ENCODE data around the gene LRCH4. TPM values are rescaled to one million over a fixed set of nuclear protein-coding genes. Genes with fewer than 3 reads are reported as not detected.
"Not testable (repeated sequence)": the region's sequence is repeated elsewhere in the genome, so short reads cannot be mapped to it uniquely, and the experiment has no call there.

The LRCH4 gene
- total and polyA plus RNA-seq, 11 donors = 18.5 to 46.6 (median 34.1) TPM

GRCh38 chr7:100538348-100538653, 47.6 kb downstream of the LRCH4 start:
- intact Hi-C loops (cut with DNase I) = loop anchor here in 3 of 10 donors (2.0 to 5.0 kb wide), 4 partner anchors 48 to 74 kb away; partner anchors contain the start of genes FBXO24 (in 1 of the 3), LRCH4 (in 1 of the 3), MOSPD3 (in 1 of the 3) and TSC22D4 (in 1 of the 3)
- Histone ChIP-seq H3K4me3 (peak overlapping the region in 9 of 12 donors; percentile 28 to 86 (median 44)), H3K27ac (peak overlapping the region in 5 of 12 donors; percentile 22 to 79 (median 49))

GRCh38 chr7:100536695-100537094, 49.2 kb downstream of the LRCH4 start:
- H3K4me3 ChIP-seq, H3K27ac ChIP-seq, ATAC-seq, H3K27me3 ChIP-seq, DNase-seq, H3K36me3 ChIP-seq, H3K9me3 ChIP-seq: not testable (repeated sequence)
- H3K4me1 ChIP-seq = peaks cover 0 to 20% (median 13%) of the 10 kb centered on the region in 12 donors
- intact Hi-C loops (cut with DNase I) = loop anchor here in 1 of 10 donors (5.0 kb wide), 1 partner anchor 49 kb away; no protein-coding TSS in a partner anchor
- 80 to 85% (median 82%) methylated on average over 2 of the region's 2 CpGs for WGBS, 4 donors

More at GRCh38 chr7:100538348-100538653, 47.6 kb downstream of the LRCH4 start:
- Histone ChIP-seq H3K9me3 (no peaks in the 10 kb centered on the region), H3K4me1 (peaks cover 0 to 27% (median 13%) of the 10 kb centered on the region in 12 donors), H3K36me3 (no peaks in the 10 kb centered on the region), H3K27me3 (no peaks in the 10 kb centered on the region)
- DNase-seq (no peak), ATAC-seq (no peak)
- TF ChIP-seq CTCF (IDR thresholded peaks at IDR 0.05) = no peak
- no peak for TF ChIP-seq POLR2A (IDR thresholded peaks at IDR 0.05)
- WGBS, 4 donors = 9 to 13% (median 11%) methylated on average over 8 of the region's 8 CpGs

GRCh38 chr7:100535982-100536381, 49.9 kb downstream of the LRCH4 start:
- not testable (repeated sequence) for H3K36me3 ChIP-seq, H3K27ac ChIP-seq, DNase-seq, H3K4me3 ChIP-seq, H3K27me3 ChIP-seq, ATAC-seq, H3K9me3 ChIP-seq
- WGBS, 4 donors = 89 to 95% (median 91%) methylated on average over 9 of the region's 9 CpGs
- peaks cover 0 to 20% (median 13%) of the 10 kb centered on the region in 12 donors for H3K4me1 ChIP-seq
- intact Hi-C loops (cut with DNase I) = loop anchor here in 1 of 10 donors (5.0 kb wide), 1 partner anchor 49 kb away; no protein-coding TSS in a partner anchor

GRCh38 chr7:100532165-100533022, 53.5 kb downstream of the LRCH4 start:
- Histone ChIP-seq H3K36me3 (no peaks in the 10 kb centered on the region), H3K4me1 (no peaks in the 10 kb centered on the region), H3K9me3 (no peaks in the 10 kb centered on the region), H3K4me3 (no peak overlapping the region), H3K27me3 (no peaks in the 10 kb centered on the region), H3K27ac (no peak overlapping the region)
- intact Hi-C loops (cut with DNase I) = no loop called here
- TF ChIP-seq CTCF (IDR thresholded peaks at IDR 0.05) (no peak), POLR2A (IDR thresholded peaks at IDR 0.05) (no peak)
- DNase-seq = no peak
- WGBS, 4 donors = 82 to 89% (median 86%) methylated on average over 14 of the region's 14 CpGs
- no peak for ATAC-seq

GRCh38 chr7:100528108-100528866, 57.6 kb downstream of the LRCH4 start:
- DNase-seq; H3K27me3 ChIP-seq; H3K4me3 ChIP-seq; ATAC-seq; intact Hi-C loops (cut with DNase I); H3K4me1 ChIP-seq; H3K27ac ChIP-seq; H3K36me3 ChIP-seq; H3K9me3 ChIP-seq: not testable (repeated sequence)
- 80 to 84% (median 83%) methylated on average over 12 of the region's 12 CpGs for WGBS, 4 donors

Other genes starting within 250 kb of the LRCH4 start
- 10 to 100 TPM in 4 of 9 donors, 1 to 10 TPM in 5; 6.2 to 15.1 (median 10.0) TPM for gene PILRB, start 228.0 kb downstream of the LRCH4 start, total RNA-seq
- 10 to 100 TPM in 1 of 2 donors, 1 to 10 TPM in 1; 8.7 to 24.2 TPM for gene PILRB, start 228.0 kb downstream of the LRCH4 start, polyA plus RNA-seq
- 10 to 100 TPM in 2 of 9 donors, 1 to 10 TPM in 6, under 1 TPM in 1; 0.69 to 30.5 (median 3.4) TPM for gene PILRA, start 212.6 kb downstream of the LRCH4 start, total RNA-seq
- 1 to 10 TPM; 1.8 to 2.5 TPM for gene PILRA, start 212.6 kb downstream of the LRCH4 start, polyA plus RNA-seq
- 1 to 10 TPM; 2.8 to 6.2 (median 3.7) TPM for gene ZCWPW1, start 157.4 kb downstream of the LRCH4 start, total RNA-seq
- 1 to 10 TPM; 5.1 to 6.4 TPM for gene ZCWPW1, start 157.4 kb downstream of the LRCH4 start, polyA plus RNA-seq
- 10 to 100 TPM; 15.8 to 30.3 (median 21.5) TPM for gene MEPCE, start 156.3 kb downstream of the LRCH4 start, total RNA-seq
- gene MEPCE, start 156.3 kb downstream of the LRCH4 start, polyA plus RNA-seq = 10 to 100 TPM; 14.6 to 24.5 TPM
- gene PPP1R35, start 149.6 kb downstream of the LRCH4 start, total RNA-seq = 10 to 100 TPM in 8 of 9 donors, 1 to 10 TPM in 1; 9.6 to 26.8 (median 12.4) TPM
- 10 to 100 TPM; 17.7 to 28.4 TPM for gene PPP1R35, start 149.6 kb downstream of the LRCH4 start, polyA plus RNA-seq
- under 1 TPM in 5 of 9 donors, not detected in 4; 0.27 to 0.77 (median 0.39) TPM for gene SPACDR, start 121.9 kb downstream of the LRCH4 start, total RNA-seq
- gene SPACDR, start 121.9 kb downstream of the LRCH4 start, polyA plus RNA-seq = under 1 TPM; 0.61 to 0.78 TPM
- 10 to 100 TPM; 41.8 to 55.5 (median 49.0) TPM for gene TSC22D4, start 106.9 kb downstream of the LRCH4 start, total RNA-seq
- gene TSC22D4, start 106.9 kb downstream of the LRCH4 start, polyA plus RNA-seq = 10 to 100 TPM; 42.2 to 47.0 TPM
- gene NYAP1, start 102.2 kb downstream of the LRCH4 start, total RNA-seq = 1 to 10 TPM in 1 of 9 donors, under 1 TPM in 5, not detected in 3; 0.16 to 1.1 (median 0.35) TPM
- under 1 TPM; 0.42 to 0.50 TPM for gene NYAP1, start 102.2 kb downstream of the LRCH4 start, polyA plus RNA-seq
- gene AGFG2, start 46.9 kb downstream of the LRCH4 start, total RNA-seq = 10 to 100 TPM; 24.1 to 36.9 (median 32.8) TPM
- gene AGFG2, start 46.9 kb downstream of the LRCH4 start, polyA plus RNA-seq = 10 to 100 TPM; 12.5 to 30.8 TPM
- 1 to 10 TPM in 2 of 9 donors, under 1 TPM in 3, not detected in 4; 0.35 to 2.3 (median 0.72) TPM for gene SAP25, start 12.2 kb downstream of the LRCH4 start, total RNA-seq
- under 1 TPM; 0.30 to 0.65 TPM for gene SAP25, start 12.2 kb downstream of the LRCH4 start, polyA plus RNA-seq
- gene FBXO24, start 199 bp upstream of the LRCH4 start, total RNA-seq = under 1 TPM in 6 of 9 donors, not detected in 3; 0.11 to 0.75 (median 0.48) TPM
- under 1 TPM in 1 of 2 donors, not detected in 1; 0.14 TPM for gene FBXO24, start 199 bp upstream of the LRCH4 start, polyA plus RNA-seq
- gene PCOLCE, start 16.2 kb upstream of the LRCH4 start, total RNA-seq = 10 to 100 TPM; 15.7 to 68.1 (median 28.3) TPM
- gene PCOLCE, start 16.2 kb upstream of the LRCH4 start, polyA plus RNA-seq = 10 to 100 TPM; 33.5 to 35.4 TPM
- 10 to 100 TPM in 5 of 9 donors, 1 to 10 TPM in 4; 6.7 to 13.8 (median 10.4) TPM for gene MOSPD3, start 26.4 kb upstream of the LRCH4 start, total RNA-seq
- gene MOSPD3, start 26.4 kb upstream of the LRCH4 start, polyA plus RNA-seq = 10 to 100 TPM; 10.4 to 12.3 TPM
- under 1 TPM in 4 of 9 donors, not detected in 5; 0.15 to 0.59 (median 0.45) TPM for gene TFR2, start 55.4 kb upstream of the LRCH4 start, total RNA-seq
- gene TFR2, start 55.4 kb upstream of the LRCH4 start, polyA plus RNA-seq = under 1 TPM; 0.08 to 0.37 TPM
- gene ACTL6B, start 70.3 kb upstream of the LRCH4 start, total RNA-seq = not detected
- gene ACTL6B, start 70.3 kb upstream of the LRCH4 start, polyA plus RNA-seq = not detected
- gene GNB2, start 87.6 kb upstream of the LRCH4 start, total RNA-seq = 100 to 1,000 TPM in 7 of 9 donors, 10 to 100 TPM in 2; 94.8 to 188 (median 122) TPM
- 100 to 1,000 TPM in 1 of 2 donors, 10 to 100 TPM in 1; 48.0 to 199 TPM for gene GNB2, start 87.6 kb upstream of the LRCH4 start, polyA plus RNA-seq
- 10 to 100 TPM; 14.1 to 31.7 (median 23.2) TPM for gene GIGYF1, start 108.1 kb upstream of the LRCH4 start, total RNA-seq
- 10 to 100 TPM; 12.9 to 23.8 TPM for gene GIGYF1, start 108.1 kb upstream of the LRCH4 start, polyA plus RNA-seq
- 10 to 100 TPM; 24.1 to 41.3 (median 28.9) TPM for gene POP7, start 120.0 kb upstream of the LRCH4 start, total RNA-seq
- 10 to 100 TPM; 42.1 to 62.4 TPM for gene POP7, start 120.0 kb upstream of the LRCH4 start, polyA plus RNA-seq
- not detected for gene EPO, start 134.3 kb upstream of the LRCH4 start, total RNA-seq
- not detected for gene EPO, start 134.3 kb upstream of the LRCH4 start, polyA plus RNA-seq
- gene ZAN, start 147.5 kb upstream of the LRCH4 start, total RNA-seq = not detected
- not detected for gene ZAN, start 147.5 kb upstream of the LRCH4 start, polyA plus RNA-seq
- 10 to 100 TPM; 18.0 to 76.2 (median 21.4) TPM for gene EPHB4, start 241.4 kb upstream of the LRCH4 start, total RNA-seq
- 10 to 100 TPM; 10.7 to 35.2 TPM for gene EPHB4, start 241.4 kb upstream of the LRCH4 start, polyA plus RNA-seq

All from heart left ventricle (tissue), 16 donors.